Tongue (tissue), 2 donors: ENCODE measurements around the gene ZMYND19. TPM values are rescaled to one million over a fixed set of nuclear protein-coding genes. Genes with fewer than 3 reads are reported as not detected.
"Not testable (repeated sequence)": the region's sequence is repeated elsewhere in the genome, so short reads cannot be mapped to it uniquely, and the experiment has no call there.

Source experiments
- DNase-seq: peaks from one replicate; pipeline ENCODE4 v3.0.0-alpha.2; 2015
- total RNA-seq: library from RNA; depleted of rRNA; stranded (reverse); fragments of >200 nt; gene quantifications from one replicate; pipeline ENCODE4 v1.2.3, GENCODE V29; 2014

ZMYND19 gene
- total RNA-seq, 1 donor from 2014 or later = 10.1 TPM

- DNase-seq = no peak
Observed at GRCh38 chr9:137614631-137615386, 24.5 kb upstream of the ZMYND19 start.

- no peak for DNase-seq
Observed at GRCh38 chr9:137613738-137614523, 23.6 kb upstream of the ZMYND19 start.

DNA sequence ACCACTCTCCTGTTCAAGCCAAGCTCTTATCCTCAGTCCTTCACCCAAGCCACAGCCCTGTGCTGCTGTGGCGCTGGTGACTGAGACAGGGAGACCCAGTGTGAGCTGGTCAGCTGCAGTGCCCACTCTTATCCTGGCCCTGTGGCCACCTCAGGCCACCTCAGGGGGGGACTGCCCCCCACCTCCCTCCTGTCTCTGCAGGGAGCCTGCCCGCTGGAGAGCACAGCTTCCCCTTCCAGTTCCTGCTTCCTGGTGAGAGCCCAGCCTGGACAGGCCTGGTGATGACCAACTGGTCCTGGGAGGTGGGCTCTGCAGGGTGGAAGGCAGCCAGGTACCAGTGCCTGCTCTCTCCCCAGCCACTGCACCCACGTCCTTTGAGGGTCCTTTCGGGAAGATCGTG is 22.9 kb upstream of the ZMYND19 start:
- DNase-seq = no peak

- DNase-seq = no peak
Observed at GRCh38 chr9:137612741-137613142, 22.4 kb upstream of the ZMYND19 start.

GRCh38 chr9:137611623-137612609 is 21.6 kb upstream of the ZMYND19 start:
- peak; percentile 59 for DNase-seq

DNA sequence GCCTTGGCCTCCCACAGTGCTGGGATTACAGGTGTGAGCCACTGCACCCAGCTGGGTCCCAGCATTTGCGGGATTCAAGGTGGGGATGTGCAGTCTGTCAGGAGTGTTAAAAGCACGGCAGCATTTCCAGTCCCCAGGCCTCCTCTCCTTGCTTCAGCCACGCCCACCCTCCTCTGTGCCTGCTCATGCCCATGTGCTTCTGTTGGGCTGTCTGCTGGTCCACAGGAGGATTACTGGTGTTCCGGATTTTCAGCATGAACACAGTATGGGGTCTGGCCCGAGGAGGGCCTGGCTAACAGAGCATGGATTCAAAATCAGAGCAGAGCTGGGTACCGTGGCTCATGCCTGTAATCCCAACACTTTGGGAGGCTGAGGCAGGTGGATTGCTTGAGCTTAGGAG is 20.6 kb upstream of the ZMYND19 start:
- no peak for DNase-seq

- peak; percentile 41 for DNase-seq
Observed at GRCh38 chr9:137607141-137607857, 17.0 kb upstream of the ZMYND19 start.

DNA sequence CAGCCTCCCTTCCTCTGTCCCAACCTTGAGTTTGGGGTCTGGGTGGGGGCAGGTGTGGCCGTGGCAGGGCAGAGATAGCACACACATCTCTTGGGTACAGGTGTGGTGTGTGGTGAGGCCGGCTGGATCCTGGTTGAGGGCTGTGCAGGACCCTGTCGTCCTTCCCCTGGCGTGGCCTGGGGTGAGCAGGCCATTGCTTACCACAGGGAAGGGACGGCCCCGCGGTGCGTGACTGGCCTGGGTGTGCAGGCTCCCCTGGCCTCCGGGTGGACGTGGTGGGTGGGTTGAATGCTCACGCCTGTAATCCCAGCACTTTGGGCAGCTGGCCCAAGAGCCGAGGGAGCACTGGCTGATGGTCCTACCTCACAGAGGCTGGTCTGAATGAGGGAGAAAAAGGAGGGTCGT is 16.4 kb upstream of the ZMYND19 start:
- DNase-seq = peak; percentile 18

DNA sequence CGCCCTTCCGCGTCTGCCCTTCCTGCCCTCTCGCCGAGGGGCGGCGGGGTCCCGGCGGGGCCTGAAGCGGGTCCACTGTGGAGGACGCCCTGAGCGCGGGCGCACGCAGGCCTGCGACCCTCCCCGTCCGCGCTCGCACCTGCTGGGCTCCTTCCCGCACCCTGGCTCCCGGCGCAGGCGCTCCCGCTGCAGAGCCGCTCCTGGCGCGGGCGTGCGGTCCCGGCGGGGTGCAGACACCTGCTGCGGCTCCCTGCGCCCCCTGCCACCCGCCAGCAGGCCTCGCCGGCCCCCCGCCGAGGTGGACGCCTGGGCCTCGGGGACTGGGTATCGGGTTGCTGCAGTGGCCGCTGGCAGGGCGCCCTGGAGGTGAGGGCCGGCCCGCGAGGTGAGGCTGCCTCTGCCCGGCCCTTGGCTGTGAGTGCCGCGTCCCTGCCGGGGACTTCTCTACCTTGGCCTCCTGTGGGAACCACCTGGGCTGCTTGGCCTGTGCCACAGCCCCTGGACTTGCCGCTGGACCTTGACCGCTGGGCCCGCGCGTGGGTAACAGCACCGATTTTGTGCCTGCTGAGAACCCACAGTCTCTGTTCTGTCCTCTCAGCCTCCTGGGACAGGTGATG is 15.8 kb upstream of the ZMYND19 start:
- DNase-seq = peak; percentile 42

DNA sequence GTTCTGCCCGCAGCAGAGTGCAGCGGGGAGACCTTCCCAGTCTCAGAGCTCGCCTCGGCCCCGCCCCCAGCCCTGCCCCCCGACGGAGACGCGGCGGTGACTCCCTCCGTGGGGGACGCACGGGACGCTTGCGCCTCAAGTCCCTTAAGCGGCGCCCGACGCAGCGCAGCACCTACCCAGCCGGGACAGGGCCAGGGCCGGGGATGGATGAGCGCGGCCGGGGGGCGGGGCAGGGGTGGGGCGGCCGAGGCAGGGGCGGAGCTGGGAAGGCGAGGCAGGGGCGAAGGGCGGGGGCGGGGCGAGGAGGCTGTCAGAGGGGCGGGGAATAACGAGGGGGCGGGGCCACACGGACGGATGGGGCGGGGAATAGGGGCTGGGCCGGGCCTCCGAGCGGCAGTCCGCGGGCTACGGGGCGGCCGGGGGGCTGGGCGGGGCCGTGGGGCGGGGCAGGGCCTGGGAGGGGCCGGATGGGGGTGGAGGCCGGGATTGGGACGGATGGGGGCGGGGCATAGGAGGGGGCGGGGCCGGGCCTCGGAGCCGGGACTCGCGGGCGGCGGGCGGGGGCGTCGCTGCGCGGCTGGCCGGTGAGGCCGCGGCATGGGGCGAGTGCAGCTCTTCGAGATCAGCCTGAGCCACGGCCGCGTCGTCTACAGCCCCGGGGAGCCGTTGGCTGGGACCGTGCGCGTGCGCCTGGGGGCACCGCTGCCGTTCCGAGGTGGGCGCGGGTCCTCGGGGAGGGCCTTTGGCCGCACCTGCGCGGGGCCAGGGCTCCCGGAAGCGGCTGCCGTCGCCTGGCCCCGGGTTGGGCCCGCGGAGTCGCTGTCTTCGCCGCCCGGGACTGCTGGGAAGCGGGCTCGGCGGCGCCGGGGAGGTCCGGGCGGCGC is 15.1 kb upstream of the ZMYND19 start, which contains the start of gene ARRDC1:
TSS of gene ARRDC1 (plus strand) at position 566 of the 884 bp plus-strand sequence. CDS start at position 598, 32 bp downstream.
- peak; percentile 96 for DNase-seq

DNA sequence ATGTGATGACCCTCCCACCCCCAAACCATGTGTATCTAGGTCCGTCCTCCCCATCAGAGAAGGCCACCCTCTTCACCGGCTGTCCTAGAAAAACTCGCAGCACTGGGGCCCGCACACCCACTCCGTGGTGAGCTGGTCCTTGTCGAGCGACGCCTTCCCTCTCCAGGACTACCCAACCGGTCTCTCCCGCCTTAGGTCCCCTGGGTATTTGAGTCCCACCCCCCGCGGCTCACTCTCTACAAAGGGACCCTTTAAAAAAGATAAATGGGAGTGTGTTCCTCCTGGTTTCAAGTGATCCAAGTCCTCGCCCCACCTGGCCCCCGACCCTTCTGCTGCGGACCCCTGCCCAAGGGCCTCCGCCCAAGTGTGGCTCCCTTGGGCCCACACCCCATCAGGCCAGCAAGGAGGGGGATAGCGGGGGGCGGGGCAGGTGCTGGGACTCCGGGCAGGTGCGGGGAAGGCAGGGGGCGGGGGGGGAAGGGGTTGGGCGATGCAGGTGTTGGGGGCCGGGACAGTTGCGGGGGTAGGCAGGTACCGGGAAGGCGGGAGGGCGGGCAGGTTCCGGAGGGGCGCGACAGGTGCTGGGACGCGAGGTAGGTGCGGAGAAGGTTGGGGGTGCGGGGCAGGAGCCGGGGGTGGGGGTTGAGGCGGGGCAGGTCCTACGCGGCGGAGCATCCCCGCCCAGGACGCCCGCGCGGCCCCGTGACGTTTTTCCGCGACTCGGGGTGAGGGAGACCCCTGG is 14.2 kb upstream of the ZMYND19 start:
- peak; percentile 28 for DNase-seq

DNA sequence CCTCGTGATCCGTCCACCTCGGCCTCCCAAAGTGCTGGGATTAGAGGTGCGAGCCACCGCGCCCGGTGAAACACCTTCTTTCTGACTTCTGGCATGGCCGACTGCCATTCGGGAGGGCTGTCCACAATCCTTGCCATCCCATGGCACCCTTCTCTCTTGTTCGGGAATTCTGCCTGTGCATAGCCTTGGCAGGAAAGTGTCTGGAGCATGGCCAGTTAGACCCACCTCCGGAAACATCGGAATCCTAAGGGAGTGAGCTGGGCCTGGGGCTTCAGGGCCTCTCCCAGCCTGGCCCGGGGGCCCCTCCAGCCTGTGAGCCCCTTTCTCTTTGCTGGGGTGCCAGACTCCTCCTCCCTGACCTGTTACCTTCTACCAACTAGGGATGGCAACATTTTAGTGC is 13.6 kb upstream of the ZMYND19 start:
- DNase-seq = no peak

DNA sequence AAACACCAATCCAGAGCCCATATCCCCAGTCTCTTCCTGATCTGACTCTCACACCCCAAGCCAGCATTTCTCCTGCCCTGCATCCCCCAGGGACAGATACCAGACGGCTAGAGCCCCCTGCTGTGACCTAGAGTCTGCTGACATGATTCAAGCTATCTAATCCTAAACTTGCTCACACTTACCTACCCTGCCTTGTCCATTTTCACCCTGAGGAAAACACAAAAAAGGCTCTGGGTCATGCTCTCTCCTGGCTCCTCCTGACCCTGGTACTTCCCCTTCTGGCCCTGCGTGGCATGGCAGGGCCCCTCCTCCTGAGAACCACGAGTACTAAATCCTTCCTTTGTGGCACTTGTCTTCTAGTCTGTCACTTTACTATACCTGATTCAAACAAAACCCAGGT is 12.3 kb upstream of the ZMYND19 start:
- no peak for DNase-seq

GRCh38 chr9:137598943-137599342 is 8.6 kb upstream of the ZMYND19 start:
- DNase-seq = no peak

DNA sequence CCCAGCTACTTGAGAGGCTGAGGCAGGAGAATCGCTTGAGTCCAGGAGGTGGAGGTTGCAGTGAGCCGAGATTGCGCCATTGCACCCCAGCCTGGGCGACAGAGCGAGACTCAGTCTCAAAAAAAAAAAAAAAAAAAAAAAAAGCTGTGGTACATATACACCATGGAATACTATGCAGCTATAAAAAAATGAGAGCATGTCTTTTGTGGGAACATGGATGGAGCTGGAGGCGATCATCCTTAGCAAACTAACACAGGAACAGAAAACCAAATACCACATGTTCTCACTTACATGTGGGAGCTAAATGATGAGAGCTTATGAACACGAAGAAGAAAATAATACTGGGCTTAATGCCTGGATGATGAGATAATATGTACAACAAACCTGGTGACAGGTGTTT is 6.3 kb upstream of the ZMYND19 start:
- not testable (repeated sequence) for DNase-seq

DNA sequence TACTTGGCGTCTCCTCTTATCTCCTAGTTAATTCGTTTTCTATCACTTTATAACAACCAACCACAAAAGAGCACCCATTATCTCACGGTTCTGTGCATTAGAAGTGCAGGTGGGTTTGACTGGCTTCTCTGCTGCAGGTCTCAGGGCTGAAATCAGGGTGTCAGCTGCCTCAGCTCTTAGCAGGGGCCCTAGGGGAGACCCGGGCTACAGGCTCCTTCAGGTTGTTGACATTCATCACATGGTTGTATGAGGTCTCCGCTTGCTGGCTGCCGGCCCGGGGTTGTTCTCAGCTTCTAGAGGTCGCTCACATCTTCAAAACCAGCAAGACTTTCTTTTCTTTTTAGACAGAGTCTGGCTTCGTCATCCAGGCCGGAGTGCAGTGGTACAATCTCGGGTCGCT is 2.9 kb upstream of the ZMYND19 start:
- DNase-seq = no peak

DNA sequence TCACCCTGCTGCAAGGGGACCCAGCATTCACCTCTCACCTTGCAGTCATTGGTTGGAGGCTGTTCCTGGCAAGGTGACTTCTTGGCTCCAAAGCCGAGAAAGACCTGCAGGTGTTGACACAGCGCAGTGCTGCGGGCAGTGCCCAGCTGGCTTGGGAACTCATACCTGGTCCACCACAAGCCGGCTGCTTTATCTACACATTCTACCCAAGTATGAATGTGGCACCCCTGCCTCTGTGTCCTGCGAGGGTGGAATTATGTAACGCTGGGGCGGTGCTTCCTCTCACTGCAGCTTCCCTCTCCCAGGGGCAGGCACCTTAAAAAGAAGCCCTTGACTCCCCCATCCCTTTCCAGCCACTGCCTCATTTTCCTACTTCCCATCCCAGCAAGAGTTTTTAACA is 2.5 kb upstream of the ZMYND19 start:
- DNase-seq = no peak

DNA sequence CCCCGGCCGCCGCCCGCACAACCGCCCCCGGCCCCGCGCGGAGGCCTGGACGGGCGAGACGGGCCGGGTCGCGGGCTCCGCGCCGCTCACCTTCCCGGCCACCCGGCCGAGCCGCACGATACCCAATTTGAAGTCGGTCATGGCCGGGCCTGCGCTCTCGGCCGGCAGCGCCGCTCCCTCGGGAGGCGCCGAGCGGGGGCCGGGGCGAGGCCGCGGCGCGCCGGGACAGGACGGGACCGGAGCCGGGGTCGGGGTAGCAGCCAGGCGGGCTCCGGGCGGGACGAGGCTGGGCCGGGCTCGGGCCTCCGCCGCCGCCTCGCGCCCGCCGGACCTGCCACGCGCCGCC is 216 bp downstream of the ZMYND19 start:
- no peak for DNase-seq

DNA sequence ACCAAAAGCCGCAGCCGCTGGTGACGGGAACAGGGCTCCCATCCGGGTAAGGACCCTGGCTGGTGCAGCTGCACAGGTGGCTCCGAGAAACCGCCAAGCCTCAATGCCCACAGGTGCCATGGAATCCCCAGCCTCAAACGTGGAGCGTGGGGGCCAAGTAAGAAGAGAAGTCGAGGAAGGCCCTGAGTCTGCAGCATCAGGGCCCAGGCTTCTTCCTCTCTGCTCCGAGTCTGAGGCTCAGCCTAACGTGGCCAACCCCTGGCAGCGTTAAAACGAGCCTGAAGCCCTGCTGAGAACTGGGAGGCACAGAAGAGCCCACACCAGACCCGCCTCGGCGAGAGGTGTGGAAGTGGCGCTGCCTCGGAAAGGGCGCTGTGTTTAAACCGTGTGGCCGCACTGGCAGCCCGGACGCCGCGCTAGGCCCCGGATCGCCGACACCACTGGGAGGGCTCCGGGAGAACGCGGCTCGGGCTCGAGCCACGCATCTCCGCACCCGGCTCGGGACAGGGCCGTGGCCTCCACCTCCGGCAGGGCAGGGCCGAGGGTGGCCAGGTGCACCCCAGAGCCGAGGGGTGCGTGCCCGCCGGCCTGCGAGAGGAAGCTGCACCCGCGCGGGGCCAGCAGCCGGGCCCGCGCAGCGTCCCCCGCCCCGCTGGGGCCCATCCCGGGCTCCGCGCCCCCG is 730 bp downstream of the ZMYND19 start:
- no peak for DNase-seq
